ENCODE measurements around the gene SWT1. TPM values are rescaled to one million over a fixed set of nuclear protein-coding genes. Genes with fewer than 3 reads are reported as not detected.
A peak's percentile ranks its signal among the peaks of the same experiment; 100 is the strongest.

Gene SWT1
- total and polyA plus RNA-seq, 2 of the 13 experiments (the other 11 are each of a cell fraction or from before 2014, with no cell fraction given), result 1.7 to 2.5 TPM

GRCh38 chr1:185316163-185317033 is 159.4 kb downstream of the SWT1 start (continued):
- no peak for TF ChIP-seq ARID4A (CRISPR knock-in tag; IDR thresholded peaks at IDR 0.05; ENCODE audit: borderline replicate concordance)
- TF ChIP-seq RELA (CRISPR knock-in tag; IDR thresholded peaks at IDR 0.05), result no peak
- TF ChIP-seq IRF2 (CRISPR knock-in tag; IDR thresholded peaks at IDR 0.05), result peak; percentile 36; the same call in 1 of the 2 replicates
- 0 out of 2 replicates have a peak, but pooled peaks have one; percentile 47 for TF ChIP-seq HBP1 (CRISPR knock-in tag; IDR thresholded peaks at IDR 0.05; ENCODE audit: low read depth)
- TF ChIP-seq KDM5A (IDR thresholded peaks at IDR 0.05; ENCODE audit: borderline replicate concordance, low read length), result no peak; the same call in 1 of the 2 replicates
- TF ChIP-seq ZFP91 (CRISPR knock-in tag; IDR thresholded peaks at IDR 0.05; ENCODE audit: borderline replicate concordance), result peak; percentile 53; the same call in 1 of the 2 replicates
- TF ChIP-seq ZFP36L2 (CRISPR knock-in tag; IDR thresholded peaks at IDR 0.05), result no peak
- no peak; the same call in 1 of the 2 replicates for TF ChIP-seq GMEB1 (CRISPR knock-in tag; IDR thresholded peaks at IDR 0.05; ENCODE audit: borderline replicate concordance)
- TF ChIP-seq NFKBIZ (CRISPR knock-in tag; IDR thresholded peaks at IDR 0.05), result no peak
- TF ChIP-seq ZNF687 (CRISPR knock-in tag; IDR thresholded peaks at IDR 0.05), result peak; percentile 64
- TF ChIP-seq MYC (CRISPR knock-in tag; IDR thresholded peaks at IDR 0.05; ENCODE audit: borderline replicate concordance), result peak; percentile 89
- no peak for TF ChIP-seq HMG20A (CRISPR knock-in tag; IDR thresholded peaks at IDR 0.05; ENCODE audit: borderline replicate concordance)

Measured in HepG2 (cell line).